Cardiac fibroblast (primary cell): ENCODE data around the gene CACNA1F.
A peak's percentile ranks its signal among the peaks of the same experiment; 100 is the strongest.

Source experiments
- DNase-seq, 2 donors: peaks; one replicate each; pipeline versions ENCODE4 v3.0.0 to v3.0.0-alpha.2; 2010; ENCODE audit warnings: low read depth in 2 of 2
- H3K4me3 ChIP-seq, 2 donors: replicated peaks in 1 of 2; 1 replicate in 1 of 2; 2 replicates in 1 of 2; pipeline ENCODE4 v1.5.1; 2011; ENCODE audit warnings: low read depth in 2 of 2, low read length in 2 of 2, mild to moderate bottlenecking in 2 of 2, moderate library complexity in 1 of 2
- TF ChIP-seq, protein P1 (sequence below): IDR thresholded peaks from one replicate; pipeline ENCODE4 v1.5.1; 2011; ENCODE audit warnings: low read depth, mild to moderate bottlenecking, low read length, inconsistent platforms

The CACNA1F gene

DNA sequence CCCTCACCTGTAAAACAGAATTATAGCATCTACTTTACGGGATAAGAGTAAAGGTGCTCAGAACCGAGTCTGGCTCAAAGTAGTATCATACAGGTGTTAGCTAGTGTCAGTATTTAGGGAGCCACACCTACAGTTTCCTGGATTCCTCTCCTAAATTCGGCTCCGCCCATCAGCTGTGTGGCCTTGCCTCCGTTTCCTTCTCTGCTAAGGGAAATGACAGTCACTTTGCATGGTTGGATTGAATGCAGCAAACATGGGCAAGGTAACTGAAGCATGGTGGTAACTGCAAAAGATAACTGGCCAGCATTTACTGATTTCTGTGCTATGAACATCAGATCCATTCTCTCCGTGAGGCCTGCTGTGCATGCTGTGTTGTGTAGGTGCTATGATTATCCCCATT, 39.3 kb upstream of the CACNA1F start:
- no peak for DNase-seq
- TF ChIP-seq, protein P1, sequence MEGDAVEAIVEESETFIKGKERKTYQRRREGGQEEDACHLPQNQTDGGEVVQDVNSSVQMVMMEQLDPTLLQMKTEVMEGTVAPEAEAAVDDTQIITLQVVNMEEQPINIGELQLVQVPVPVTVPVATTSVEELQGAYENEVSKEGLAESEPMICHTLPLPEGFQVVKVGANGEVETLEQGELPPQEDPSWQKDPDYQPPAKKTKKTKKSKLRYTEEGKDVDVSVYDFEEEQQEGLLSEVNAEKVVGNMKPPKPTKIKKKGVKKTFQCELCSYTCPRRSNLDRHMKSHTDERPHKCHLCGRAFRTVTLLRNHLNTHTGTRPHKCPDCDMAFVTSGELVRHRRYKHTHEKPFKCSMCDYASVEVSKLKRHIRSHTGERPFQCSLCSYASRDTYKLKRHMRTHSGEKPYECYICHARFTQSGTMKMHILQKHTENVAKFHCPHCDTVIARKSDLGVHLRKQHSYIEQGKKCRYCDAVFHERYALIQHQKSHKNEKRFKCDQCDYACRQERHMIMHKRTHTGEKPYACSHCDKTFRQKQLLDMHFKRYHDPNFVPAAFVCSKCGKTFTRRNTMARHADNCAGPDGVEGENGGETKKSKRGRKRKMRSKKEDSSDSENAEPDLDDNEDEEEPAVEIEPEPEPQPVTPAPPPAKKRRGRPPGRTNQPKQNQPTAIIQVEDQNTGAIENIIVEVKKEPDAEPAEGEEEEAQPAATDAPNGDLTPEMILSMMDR = no peak
- no peak overlapping the region for H3K4me3 ChIP-seq

DNA sequence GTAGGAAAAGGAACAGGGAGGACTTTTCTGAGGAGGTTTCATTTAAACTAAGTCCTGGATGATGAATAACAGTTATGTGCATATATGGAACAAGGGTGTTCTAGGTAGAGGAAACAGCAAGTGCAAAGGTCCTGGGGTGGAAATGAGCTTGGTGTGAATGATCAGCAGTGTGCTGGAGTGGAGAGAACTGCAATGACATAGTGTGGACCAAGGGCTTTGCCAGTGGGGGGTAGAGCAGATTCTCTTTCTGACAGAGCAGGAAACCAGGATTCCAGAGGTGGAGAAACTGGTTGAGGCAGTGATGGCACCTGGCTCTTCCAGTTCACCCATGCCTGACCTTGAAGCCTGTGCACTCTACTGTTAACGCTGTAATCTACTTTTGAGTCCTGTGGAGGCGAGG, 38.2 kb upstream of the CACNA1F start:
- H3K4me3 ChIP-seq = no peak overlapping the region
- TF ChIP-seq, protein P1 = no peak
- DNase-seq = no peak

DNA sequence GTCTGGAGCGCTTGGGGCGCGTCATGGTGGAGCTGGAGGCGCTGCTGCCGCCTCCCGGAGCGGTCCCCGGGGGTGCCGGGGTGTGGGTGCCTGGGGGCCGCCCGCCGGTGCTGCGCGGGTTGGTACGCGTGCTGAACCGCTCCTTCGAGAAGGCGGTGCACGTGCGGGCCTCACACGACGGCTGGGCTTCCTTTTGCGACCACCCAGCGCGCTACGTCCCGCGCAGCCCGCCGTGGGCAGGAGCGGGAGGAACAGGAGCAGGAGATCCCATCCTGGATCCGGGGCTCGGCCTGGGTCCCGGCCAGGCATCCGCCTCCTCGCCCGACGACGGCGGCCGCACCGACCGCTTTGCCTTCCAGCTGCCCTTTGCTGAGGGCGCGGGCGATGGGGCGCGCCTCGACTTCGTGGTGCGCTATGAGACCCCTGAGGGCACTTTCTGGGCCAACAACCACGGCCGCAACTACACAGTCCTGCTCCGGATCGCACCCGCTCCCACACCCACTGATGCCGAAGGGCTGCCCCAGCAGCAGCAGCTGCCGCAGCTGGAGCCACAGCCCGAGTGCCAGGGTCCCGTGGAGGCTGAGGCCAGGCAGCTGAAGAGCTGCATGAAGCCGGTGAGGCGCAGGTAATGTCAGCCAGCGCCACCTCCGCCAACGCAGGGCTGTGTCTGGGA, 37.2 kb upstream of the CACNA1F start:
- H3K4me3 ChIP-seq = peak overlapping the region; percentile 59 to 67
- peak in 1 of 2 donors; percentile 5 for DNase-seq
- TF ChIP-seq, protein P1 = no peak

DNA sequence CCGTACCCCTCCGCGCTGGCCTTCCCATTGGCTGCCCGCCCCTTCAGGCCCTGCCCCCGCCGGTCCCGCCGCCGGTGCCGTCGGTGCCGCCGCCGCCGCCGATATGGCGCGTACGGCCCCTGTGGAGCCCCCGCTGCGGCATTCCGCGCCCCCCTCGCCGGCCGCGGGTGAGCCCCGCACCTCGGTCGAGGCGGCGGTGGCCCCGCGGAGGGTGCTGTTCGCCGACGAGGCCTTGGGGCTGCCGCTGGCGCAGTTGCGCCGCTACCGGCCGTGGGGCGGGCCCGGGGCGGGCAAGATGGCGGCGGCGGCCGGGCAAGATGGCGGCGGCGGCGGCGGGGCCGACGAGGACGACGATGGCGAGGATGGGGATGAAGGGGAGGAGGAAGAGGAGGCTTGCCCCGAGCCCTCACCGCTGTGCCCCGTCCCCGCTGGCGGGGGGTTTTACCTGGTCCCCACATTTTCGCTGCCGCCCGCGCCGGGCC, 36.7 kb upstream of the CACNA1F start, which contains the start of gene PPP1R3F:
TSS of gene PPP1R3F (plus strand) at position 27 of the 482 bp plus-strand sequence. CDS start at position 104, 77 bp downstream.
- H3K4me3 ChIP-seq = peak within 1 kb of the TSS; percentile 60 to 67
- no peak for DNase-seq
- TF ChIP-seq, protein P1 = no peak

DNA sequence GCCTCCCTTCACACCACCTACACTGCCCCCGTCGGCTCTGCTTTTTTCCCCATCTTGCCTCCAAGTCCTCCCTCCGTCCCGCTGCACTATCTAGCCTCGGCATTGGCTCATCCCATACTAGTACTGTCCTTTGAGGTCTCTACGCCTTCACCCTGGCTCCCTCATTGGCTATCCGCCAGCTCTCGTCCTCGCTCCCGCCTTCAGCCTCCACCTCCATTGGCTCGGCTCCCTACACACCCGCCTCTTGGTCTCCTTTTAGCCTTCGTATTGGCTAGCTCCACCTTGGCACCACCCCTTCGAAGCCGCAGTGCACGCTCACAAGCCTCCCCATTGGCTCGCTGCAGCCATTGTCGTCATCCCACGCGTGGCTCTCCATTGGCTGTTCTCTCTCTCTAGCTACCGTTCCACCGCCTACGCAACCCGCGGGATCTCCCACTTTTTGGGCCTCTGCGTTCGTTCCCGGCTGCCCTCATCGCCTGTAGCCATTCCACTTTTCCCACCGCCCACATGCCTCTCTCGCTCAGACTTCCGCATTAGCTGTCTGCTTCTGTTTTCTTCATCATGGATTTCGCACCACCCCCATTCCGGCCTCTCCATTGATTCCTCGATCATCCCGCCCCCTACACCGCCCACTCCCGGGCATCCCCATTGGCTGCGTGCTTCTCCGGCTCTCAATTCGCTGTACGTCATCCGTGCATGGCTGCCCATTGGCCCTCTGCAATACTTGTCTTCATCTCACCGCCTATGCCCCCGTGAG, 36.0 kb upstream of the CACNA1F start:
- peak; percentile 97 to 99 for DNase-seq
- TF ChIP-seq, protein P1 = no peak

DNA sequence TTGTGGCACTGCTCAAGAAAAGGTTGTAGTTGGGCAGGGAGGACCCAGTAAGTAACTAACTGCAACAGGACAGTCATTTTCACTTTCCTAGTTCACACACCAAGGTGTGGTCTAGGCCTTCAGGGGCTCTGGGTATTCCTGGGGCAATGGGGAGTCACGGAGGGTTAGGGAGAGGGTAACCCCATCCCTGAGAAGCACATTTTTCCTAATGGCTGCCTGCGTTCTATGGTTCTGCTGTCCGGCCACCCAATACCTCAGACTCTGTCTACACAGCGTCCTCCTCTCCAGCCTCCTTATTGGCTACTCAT, 35.5 kb upstream of the CACNA1F start:
- H3K4me3 ChIP-seq = peak overlapping the region; percentile 36 to 55
- DNase-seq = no peak
- TF ChIP-seq, protein P1 = no peak

More for the DNA sequence above, 36.0 kb upstream of the CACNA1F start:
- H3K4me3 ChIP-seq = peak overlapping the region; percentile 60 to 66
